A549 (cell line): ENCODE data around the gene SYNJ2BP.
"Not testable (repeated sequence)": the region's sequence is repeated elsewhere in the genome, so short reads cannot be mapped to it uniquely, and the experiment has no call there.

Experiments used
- CBX8 ChIP-seq: fragments of 200-600 bp; sonication (generic); IDR thresholded peaks from 2 replicates; pipeline ENCODE4 v1.6.1; 2016
- CHD4 ChIP-seq: fragments of 200-600 bp; sonication (generic); IDR thresholded peaks from 2 replicates; pipeline ENCODE4 v1.6.1; 2016; ENCODE audit warnings: antibody characterized with exemption, mild to moderate bottlenecking, borderline replicate concordance
- ESRRA ChIP-seq: fragments of 150-350 bp; IDR thresholded peaks from 2 replicates; pipeline ENCODE4 v1.6.1; 2014; ENCODE audit warnings: mild to moderate bottlenecking, low read length, borderline replicate concordance
- MAZ ChIP-seq: fragments of 150-350 bp; IDR thresholded peaks from 2 replicates; pipeline ENCODE4 v1.6.1; 2014; ENCODE audit warnings: antibody characterized with exemption, low read depth, low read length, borderline replicate concordance
- NR3C1 ChIP-seq: fragments of >200 bp; sonication (Bioruptor Twin); formaldehyde crosslinking; IDR thresholded peaks from 3 replicates; pipeline ENCODE4 v1.6.1; 2017
- POLR2A ChIP-seq: IDR thresholded peaks from 2 replicates; pipeline ENCODE4 v1.6.1; 2012; ENCODE audit warnings: mild to moderate bottlenecking, low read length
- REST ChIP-seq: fragments of 200-600 bp; sonication (generic); IDR thresholded peaks from 2 replicates; pipeline ENCODE4 v1.6.1; 2016; ENCODE audit warnings: antibody characterized with exemption, mild to moderate bottlenecking, moderate library complexity
- TF ChIP-seq, protein P1 (sequence below): IDR thresholded peaks from 2 replicates; pipeline ENCODE4 v1.6.1; 2012
- TF ChIP-seq, protein P2 (sequence below): fragments of >200 bp; sonication (Bioruptor Twin); formaldehyde crosslinking; IDR thresholded peaks from 3 replicates; pipeline ENCODE4 v1.5.1; 2016

DNA sequence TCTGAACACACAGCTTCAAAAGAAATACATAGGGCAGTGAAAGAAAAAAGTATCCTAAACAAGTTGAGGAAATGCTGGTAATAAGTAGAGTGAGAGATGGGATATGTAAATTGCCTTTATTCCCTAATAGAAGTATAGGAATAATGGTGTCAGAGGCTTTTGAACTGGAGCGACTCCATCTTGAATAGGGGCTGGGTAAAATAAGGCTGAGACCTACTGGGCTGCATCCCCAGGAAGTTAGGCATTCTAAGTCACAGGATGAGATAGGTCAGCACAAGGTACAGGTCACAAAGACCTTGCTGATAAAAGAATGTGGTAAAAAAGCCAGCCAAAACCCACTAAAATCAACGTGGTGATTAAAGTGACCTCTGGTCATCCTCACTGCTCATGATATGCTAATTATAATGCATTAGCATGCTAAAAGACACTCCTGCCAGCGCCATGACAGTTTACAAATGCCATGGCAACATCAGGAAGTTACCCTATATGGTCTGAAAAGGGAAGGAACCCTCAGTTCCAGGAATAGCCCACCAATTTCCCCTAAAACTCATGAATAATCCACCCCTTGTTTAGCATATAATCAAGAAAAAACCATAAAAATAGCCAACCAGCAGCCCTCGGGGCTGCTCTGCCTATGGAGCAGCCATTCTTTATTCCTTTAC is 2.5 kb upstream of the SYNJ2BP start:
- not testable (repeated sequence) for TF ChIP-seq CBX8, REST, ESRRA, NR3C1, POLR2A, MAZ, CHD4
- TF ChIP-seq, protein P1, sequence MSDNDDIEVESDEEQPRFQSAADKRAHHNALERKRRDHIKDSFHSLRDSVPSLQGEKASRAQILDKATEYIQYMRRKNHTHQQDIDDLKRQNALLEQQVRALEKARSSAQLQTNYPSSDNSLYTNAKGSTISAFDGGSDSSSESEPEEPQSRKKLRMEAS = not testable (repeated sequence)
- TF ChIP-seq, protein P2, sequence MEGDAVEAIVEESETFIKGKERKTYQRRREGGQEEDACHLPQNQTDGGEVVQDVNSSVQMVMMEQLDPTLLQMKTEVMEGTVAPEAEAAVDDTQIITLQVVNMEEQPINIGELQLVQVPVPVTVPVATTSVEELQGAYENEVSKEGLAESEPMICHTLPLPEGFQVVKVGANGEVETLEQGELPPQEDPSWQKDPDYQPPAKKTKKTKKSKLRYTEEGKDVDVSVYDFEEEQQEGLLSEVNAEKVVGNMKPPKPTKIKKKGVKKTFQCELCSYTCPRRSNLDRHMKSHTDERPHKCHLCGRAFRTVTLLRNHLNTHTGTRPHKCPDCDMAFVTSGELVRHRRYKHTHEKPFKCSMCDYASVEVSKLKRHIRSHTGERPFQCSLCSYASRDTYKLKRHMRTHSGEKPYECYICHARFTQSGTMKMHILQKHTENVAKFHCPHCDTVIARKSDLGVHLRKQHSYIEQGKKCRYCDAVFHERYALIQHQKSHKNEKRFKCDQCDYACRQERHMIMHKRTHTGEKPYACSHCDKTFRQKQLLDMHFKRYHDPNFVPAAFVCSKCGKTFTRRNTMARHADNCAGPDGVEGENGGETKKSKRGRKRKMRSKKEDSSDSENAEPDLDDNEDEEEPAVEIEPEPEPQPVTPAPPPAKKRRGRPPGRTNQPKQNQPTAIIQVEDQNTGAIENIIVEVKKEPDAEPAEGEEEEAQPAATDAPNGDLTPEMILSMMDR = not testable (repeated sequence)
